ENCODE results near the gene DIS3. TPM values are rescaled to one million over a fixed set of nuclear protein-coding genes. Genes with fewer than 3 reads are reported as not detected.

DIS3 gene
- total and polyA plus RNA-seq, 2 of the 13 experiments (the other 11 are each of a cell fraction or from before 2014, with no cell fraction given): 13.2 to 35.0 TPM

- no peak for TF ChIP-seq ZNF646 (CRISPR knock-in tag; IDR thresholded peaks at IDR 0.05)
- TF ChIP-seq ZNF598 (CRISPR knock-in tag; IDR thresholded peaks at IDR 0.05; ENCODE audit: borderline replicate concordance): no peak
- TF ChIP-seq ZNF670 (CRISPR knock-in tag; IDR thresholded peaks at IDR 0.05; ENCODE audit: borderline replicate concordance): no peak
- no peak for TF ChIP-seq CBX1 (IDR thresholded peaks at IDR 0.05; ENCODE audit: low read depth)
- TF ChIP-seq ZNF407 (CRISPR knock-in tag; IDR thresholded peaks at IDR 0.05; ENCODE audit: not compliant biosample characterization): no peak
- TF ChIP-seq RNF2 (conservative IDR thresholded peaks at IDR 0.05; ENCODE audit: low read depth): no peak
- no peak for TF ChIP-seq NFIB (CRISPR knock-in tag; IDR thresholded peaks at IDR 0.05; ENCODE audit: borderline replicate concordance)
- no peak for TF ChIP-seq MTF1 (CRISPR knock-in tag; IDR thresholded peaks at IDR 0.05)
- TF ChIP-seq IKZF5 (CRISPR knock-in tag; IDR thresholded peaks at IDR 0.05): no peak
Observed at GRCh38 chr13:72792640-72793039, 10.9 kb upstream of the DIS3 start (continued).

Data from HepG2 (cell line).